Amygdala (tissue), 56 donors: ENCODE data around the gene NR1I3.

Experiments used
- DNase-seq, 56 donors: peaks; one replicate each; lab custom pipeline; 2025; lab: John Stamatoyannopoulos, UW

The NR1I3 gene

DNA sequence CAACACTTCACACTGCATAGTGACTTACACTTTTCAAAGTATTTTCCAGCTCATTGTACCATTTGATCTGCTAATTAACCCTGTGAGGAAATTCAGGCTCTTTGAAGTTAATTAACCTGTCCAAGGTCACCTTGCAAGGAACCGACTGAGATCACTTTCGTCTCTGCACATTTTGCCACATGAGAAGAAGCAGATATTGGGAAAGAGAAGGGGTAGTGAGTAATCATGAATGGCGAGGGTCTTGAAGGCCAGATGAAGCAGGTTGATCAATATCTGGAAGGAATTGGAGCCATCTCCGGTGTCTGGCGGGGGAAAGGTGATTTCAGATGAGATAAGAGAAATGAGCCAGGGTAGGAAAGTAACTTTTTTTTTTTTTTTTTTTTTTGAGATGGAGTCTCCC, 18.0 kb downstream of the NR1I3 start:
- no peak for DNase-seq

- DNase-seq, result no peak
Observed at GRCh38 chr1:161219078-161219892, 18.7 kb downstream of the NR1I3 start.

DNA sequence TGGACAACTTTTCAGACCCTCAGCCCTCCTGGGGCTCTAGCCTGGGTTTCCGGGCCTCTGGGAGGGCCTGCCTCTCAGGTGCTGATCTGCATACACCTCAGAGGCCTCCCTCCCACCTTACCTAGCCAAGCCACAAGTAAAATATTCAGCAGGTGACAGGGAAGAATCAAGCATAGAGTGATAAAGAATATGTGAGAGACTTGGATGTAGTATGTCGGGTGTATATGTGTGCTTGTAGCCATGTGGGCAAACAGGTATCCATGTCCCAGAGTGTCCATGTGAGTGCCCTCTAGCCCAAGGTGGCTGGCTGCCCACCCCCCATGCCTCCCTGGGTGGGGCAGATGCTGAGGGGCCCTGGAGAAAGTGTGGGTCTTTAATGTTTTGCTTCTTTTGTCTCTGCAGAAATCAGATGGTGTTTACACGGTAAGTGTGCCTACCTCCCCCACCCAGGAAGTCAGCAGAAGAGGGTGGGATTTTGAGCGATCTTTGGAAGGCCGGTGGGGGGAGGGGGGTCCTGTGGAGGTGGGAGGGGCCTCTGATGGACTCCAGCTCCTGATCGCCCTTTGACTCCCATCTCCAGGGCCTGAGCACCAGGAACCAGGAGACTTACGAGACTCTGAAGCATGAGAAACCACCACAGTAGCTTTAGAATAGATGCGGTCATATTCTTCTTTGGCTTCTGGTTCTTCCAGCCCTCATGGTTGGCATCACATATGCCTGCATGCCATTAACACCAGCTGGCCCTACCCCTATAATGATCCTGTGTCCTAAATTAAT, 19.5 kb downstream of the NR1I3 start:
- no peak for DNase-seq

- no peak for DNase-seq
Observed at GRCh38 chr1:161217831-161218230, 20.2 kb downstream of the NR1I3 start.

DNA sequence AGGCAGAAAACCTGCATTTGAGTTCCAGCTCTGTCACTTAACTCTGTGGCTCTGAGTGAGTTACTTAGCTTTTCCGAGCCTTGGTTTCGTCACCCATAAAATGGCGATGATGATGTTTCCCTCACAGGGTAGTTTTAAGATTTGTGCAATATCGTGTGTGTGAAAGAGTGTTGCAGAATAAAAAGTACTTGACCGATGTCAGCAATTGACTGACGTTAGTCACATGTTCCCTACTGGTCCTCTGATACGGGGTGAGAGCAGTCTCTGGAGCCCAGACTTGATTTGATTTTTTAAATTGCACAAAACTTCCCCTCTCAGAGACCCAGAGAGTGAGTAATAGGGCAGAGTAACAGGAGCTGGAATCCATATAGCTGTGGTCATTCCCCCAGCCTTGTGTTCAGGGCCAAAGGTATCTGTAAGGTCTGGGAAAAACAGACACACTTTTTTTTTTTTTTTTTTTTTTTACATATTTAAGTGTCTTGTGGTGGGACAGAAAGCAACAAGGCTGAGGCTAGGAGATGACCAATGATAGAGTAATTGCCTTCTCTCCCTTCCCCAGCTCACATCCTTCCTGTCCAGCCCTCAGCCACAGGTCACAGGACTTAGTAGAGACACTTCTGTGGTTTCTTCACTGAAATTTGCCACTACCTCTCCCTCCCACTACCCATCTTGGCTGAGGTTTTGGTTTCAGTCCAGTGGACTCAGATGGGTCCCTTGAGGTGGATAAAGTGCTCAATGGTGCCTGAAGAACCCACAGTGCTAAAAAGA, 20.9 kb downstream of the NR1I3 start:
- DNase-seq, result peak in 1 of 56 donors; percentile 22

DNA sequence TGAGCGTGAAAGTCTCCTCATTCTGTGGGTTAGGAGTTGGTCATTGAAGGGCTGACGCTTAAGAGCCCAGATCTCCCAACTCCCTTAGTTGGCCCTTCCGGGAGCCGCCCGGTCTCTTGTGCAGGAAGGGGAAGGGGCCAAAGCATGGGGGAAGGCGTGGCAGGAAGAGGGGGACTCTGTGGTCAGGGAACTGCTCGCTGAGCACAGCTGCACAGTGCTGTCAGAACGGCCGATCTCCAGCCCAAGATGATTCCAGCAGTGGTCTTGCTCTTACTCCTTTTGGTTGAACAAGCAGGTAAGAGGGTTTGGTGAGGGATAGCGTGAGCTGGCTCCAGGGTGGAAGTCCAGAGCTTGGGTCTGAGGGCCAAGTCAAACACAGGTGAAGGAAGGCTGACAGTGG, 22.9 kb downstream of the NR1I3 start, which contains the start of gene FCER1G:
Gene FCER1G, plus strand, starts transcription at position 220 of the 400 bp plus-strand sequence. Its CDS starts 27 bp downstream, at position 247.
- DNase-seq, result peak in 9 of 56 donors; percentile 5 to 37 (median 20)

DNA sequence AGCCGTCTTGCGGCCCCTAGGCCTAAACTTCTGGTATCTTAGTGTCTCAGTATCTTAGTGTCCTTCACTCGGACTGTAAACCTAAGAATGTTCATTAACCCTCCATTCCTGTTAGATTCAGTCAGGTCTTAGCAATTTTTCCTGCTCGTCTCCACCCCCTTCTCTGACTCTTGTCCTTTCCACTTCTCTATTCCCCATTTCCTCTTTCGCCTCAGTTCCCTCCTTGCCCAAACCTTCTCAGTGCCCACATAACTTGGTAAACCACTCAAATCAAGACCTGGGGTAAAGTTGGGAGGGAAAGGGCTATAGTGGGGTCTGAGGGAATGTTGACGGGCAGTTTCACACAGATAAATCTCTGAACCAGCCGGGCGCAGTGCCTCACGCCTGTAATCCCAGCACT, 23.6 kb downstream of the NR1I3 start:
- peak in 1 of 56 donors; percentile 12 for DNase-seq

DNA sequence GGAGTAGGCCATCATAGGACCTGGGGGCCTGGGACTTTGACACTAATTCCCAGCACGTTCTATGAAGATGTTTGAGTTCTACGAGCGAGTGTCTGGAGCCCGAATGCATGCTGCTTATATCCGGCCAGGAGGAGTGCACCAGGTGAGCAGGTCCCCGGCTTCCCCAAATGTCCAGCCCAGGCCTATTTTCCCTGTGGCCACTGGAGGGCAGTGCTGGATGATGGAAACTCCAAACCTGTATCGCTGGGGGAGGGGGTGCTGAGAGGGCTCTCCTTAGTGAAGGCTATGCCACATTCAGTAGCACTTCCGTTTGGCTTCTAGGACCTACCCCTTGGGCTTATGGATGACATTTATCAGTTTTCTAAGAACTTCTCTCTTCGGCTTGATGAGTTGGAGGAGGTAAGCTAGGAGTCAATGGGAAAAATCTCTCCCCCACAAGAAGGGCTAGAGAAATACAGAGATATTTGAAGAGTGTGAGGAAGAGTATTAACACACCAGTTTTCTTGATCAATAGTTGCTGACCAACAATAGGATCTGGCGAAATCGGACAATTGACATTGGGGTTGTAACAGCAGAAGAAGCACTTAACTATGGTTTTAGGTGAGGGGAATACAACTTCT, 28.1 kb downstream of the NR1I3 start:
- peak in 39 of 56 donors; percentile 16 to 75 (median 55) for DNase-seq

- no peak for DNase-seq
Observed at GRCh38 chr1:161207173-161207572, 30.8 kb downstream of the NR1I3 start.

DNA sequence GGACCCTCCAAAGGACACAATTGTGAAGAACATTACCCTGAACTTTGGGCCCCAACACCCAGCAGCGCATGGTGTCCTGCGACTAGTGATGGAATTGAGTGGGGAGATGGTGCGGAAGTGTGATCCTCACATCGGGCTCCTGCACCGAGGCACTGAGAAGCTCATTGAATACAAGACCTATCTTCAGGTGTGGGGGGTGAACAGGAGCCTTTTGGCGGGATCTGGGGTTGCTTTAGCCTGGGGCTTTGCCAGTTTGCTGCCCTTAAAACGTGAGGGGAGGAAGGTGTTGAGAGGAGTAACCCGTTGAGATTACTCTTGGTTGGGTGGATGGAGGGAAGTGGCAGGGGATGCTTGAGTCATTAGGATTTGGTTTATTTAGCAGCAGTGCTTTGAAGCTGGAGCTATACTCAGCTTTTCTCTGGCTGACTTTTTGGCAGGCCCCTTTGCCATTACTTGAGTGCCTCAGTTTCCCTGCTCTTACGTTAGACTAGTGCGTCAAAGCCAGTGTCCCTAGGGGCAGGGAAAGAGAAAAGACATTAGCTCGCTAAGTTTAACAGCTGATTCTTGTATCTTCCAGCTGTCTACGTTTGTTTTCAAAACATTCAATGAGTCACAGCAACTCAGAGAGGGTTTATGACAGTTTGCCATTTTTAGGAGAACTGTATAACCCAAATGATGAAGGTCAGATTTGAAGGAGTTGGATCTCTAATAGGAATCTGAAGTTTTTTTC, 31.4 kb downstream of the NR1I3 start:
- no peak for DNase-seq

DNA sequence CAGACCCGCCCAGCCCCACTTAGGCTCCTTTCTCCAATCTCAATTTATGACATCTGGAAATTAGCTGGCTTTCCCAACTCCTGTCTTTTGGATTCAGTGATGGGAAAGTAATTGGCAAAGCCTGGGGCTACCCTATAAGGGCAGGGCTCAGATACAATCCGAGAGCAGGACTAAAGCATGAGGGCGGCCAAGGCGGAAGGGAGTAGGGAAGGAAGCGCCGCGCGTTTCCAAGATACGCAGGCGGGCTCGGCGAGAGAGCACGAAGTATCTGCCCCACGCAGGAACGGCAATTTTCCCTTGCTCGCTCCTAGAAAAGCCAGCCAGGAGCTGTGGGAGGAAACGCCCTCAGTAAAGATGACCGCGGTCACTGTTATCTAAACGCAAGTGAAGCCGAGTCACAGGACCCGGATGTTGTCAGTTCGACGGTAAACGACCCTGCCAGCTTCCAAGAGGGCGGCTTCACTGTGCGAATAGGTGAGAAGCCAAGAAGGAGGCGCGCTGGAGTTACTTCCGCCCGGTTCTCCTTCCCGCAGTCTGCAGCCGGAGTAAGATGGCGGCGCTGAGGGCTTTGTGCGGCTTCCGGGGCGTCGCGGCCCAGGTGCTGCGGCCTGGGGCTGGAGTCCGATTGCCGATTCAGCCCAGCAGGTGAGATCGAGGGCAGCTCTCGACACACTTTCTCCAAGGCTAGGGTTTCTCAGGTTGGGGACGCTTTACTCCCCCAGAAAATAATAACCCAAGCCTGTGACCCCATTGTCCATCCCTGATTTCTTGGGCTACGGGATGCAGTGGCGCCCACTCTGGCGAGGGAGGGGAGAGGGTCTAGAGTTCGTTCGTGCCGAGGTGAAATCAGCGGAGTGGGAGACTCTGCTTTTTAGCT, 35.9 kb downstream of the NR1I3 start, which contains the start of gene NDUFS2:
Gene NDUFS2, plus strand, starts transcription at position 532 of the 877 bp plus-strand sequence. Its CDS starts 19 bp downstream, at position 551.
- peak; percentile 62 to 99 (median 97) for DNase-seq

DNA sequence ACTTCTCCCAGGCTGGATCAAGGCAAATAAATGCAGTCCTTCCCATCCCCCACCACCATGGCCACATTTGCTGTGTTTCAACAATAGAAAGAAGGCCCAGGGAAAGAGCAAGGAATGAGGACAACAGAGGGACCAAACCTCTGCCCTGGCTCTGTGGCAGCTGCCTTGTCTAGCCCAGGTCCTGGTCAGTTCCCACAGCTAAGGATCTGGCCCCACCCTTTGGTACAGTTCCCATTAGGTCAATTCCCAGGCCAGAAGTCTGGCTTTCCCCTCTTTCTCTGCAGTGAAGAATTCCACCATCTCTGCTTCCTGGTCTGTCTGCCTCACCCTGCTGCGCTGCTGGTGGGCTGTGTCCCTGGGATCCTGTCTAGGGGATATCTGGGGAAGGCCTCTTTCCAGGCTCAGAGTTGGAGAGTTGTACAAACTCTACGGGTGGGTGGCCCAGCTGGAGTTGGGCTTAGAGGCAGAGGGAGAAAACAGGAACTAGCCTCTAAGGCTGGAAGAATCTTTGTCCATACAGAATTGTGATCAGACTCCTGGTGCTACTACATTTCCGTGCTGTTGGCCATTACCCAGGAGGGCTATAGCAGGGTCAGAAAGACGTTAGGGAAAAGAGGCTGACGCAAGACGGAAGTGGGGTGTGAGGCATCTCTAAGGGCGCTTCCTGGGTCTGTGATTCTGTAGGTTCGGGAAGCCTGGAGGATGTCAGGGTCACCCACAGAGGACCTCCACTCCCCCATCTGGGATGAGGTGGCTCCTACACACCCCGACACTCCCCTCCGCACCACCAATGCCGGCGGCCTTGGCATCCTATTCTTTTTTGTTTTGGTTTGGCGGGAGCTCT, 36.8 kb downstream of the NR1I3 start:
- DNase-seq, result peak in 24 of 56 donors; percentile 24 to 69 (median 54)

DNA sequence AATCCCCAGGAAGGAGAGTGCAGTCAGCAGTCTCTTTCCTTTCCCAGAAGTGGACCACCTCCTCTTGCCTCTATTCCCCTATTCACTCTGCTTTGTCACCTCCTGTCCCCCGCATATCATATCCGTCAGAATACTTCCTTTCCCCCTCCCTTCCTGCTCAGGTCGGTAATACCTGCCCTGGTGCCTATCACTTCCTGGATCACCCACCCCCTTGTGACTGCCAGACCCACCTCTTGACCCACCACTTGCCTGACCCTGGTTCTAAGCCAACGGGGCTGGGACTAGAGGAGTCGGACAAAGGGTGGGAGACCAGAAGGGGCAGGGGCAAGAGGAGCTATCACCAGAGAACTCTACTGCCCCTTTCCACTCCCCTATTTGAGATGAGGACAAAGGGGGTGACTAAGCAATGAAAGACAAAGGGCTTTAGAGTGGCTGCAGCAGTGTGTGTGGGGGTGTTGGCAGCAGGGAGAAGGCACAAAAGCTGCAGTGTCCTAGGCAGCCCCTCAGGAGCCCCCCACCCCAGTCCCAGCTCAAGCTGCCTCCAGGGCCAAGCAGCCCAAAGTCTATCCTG, 37.5 kb downstream of the NR1I3 start:
- peak in 51 of 56 donors; percentile 34 to 86 (median 70) for DNase-seq

- DNase-seq, result peak in 15 of 56 donors; percentile 11 to 59 (median 29)
Observed at GRCh38 chr1:161199506-161200139, 38.4 kb downstream of the NR1I3 start.

GRCh38 chr1:161198897-161199431, 39.0 kb downstream of the NR1I3 start, which contains the start of gene ADAMTS4:
Gene ADAMTS4 (minus strand): TSS chr1:161199054. CDS start chr1:161198627, 427 bp downstream.
- DNase-seq, result peak in 54 of 56 donors; percentile 9 to 95 (median 78)
